ENCODE results near the gene MNX1. TPM values are rescaled to one million over a fixed set of nuclear protein-coding genes. Genes with fewer than 3 reads are reported as not detected.
A peak's percentile ranks its signal among the peaks of the same experiment; 100 is the strongest.

MNX1 gene
- total and polyA plus RNA-seq, 9 of the 15 experiments (the other 6 are each of a cell fraction or from before 2014, with no cell fraction given) = 0.15 to 8.0 (median 1.4) TPM

GRCh38 chr7:157009778-157010587, 480 bp downstream of the MNX1 start (continued):
- TF ChIP-seq ZNF592 (IDR thresholded peaks at IDR 0.05) = peak; percentile 56; the same call in 1 of the 2 replicates
- TF ChIP-seq HOXB6 (CRISPR knock-in tag; IDR thresholded peaks at IDR 0.05; ENCODE audit: borderline replicate concordance) = no peak
- peak; percentile 59; the same call in 1 of the 2 replicates for TF ChIP-seq LCOR (CRISPR knock-in tag; IDR thresholded peaks at IDR 0.05)
- TF ChIP-seq MAX (CRISPR knock-in tag; IDR thresholded peaks at IDR 0.05) = 0 out of 2 replicates have a peak, but pooled peaks have one; percentile 1
- TF ChIP-seq PHF8 (IDR thresholded peaks at IDR 0.05; ENCODE audit: borderline replicate concordance, low read length) = 0 out of 2 replicates have a peak, but pooled peaks have one; percentile 85
- TF ChIP-seq HDAC6 (IDR thresholded peaks at IDR 0.05; ENCODE audit: low read depth, low read length) = peak; percentile 78; the same call in 1 of the 2 replicates
- no peak for TF ChIP-seq CCNT2 (IDR thresholded peaks at IDR 0.05; ENCODE audit: borderline replicate concordance, extremely low read depth, insufficient read length, low read depth, low read length)
- TF ChIP-seq E2F6 (IDR thresholded peaks at IDR 0.05; ENCODE audit: borderline replicate concordance in 1 of 2, extremely low read depth in 1 of 2, insufficient read depth in 1 of 2, insufficient read length in 1 of 2, low read depth in 1 of 2, low read length in 1 of 2, poor library complexity in 1 of 2, severe bottlenecking in 1 of 2) = peak; percentile 41 to 55
- TF ChIP-seq SRSF9 (IDR thresholded peaks at IDR 0.05; ENCODE audit: borderline replicate concordance, low read depth, low read length) = no peak
- TF ChIP-seq PTTG1 (tag; IDR thresholded peaks at IDR 0.05; ENCODE audit: low read depth) = no peak
- TF ChIP-seq EHMT2 (IDR thresholded peaks at IDR 0.05) = no peak
- TF ChIP-seq, protein P1, sequence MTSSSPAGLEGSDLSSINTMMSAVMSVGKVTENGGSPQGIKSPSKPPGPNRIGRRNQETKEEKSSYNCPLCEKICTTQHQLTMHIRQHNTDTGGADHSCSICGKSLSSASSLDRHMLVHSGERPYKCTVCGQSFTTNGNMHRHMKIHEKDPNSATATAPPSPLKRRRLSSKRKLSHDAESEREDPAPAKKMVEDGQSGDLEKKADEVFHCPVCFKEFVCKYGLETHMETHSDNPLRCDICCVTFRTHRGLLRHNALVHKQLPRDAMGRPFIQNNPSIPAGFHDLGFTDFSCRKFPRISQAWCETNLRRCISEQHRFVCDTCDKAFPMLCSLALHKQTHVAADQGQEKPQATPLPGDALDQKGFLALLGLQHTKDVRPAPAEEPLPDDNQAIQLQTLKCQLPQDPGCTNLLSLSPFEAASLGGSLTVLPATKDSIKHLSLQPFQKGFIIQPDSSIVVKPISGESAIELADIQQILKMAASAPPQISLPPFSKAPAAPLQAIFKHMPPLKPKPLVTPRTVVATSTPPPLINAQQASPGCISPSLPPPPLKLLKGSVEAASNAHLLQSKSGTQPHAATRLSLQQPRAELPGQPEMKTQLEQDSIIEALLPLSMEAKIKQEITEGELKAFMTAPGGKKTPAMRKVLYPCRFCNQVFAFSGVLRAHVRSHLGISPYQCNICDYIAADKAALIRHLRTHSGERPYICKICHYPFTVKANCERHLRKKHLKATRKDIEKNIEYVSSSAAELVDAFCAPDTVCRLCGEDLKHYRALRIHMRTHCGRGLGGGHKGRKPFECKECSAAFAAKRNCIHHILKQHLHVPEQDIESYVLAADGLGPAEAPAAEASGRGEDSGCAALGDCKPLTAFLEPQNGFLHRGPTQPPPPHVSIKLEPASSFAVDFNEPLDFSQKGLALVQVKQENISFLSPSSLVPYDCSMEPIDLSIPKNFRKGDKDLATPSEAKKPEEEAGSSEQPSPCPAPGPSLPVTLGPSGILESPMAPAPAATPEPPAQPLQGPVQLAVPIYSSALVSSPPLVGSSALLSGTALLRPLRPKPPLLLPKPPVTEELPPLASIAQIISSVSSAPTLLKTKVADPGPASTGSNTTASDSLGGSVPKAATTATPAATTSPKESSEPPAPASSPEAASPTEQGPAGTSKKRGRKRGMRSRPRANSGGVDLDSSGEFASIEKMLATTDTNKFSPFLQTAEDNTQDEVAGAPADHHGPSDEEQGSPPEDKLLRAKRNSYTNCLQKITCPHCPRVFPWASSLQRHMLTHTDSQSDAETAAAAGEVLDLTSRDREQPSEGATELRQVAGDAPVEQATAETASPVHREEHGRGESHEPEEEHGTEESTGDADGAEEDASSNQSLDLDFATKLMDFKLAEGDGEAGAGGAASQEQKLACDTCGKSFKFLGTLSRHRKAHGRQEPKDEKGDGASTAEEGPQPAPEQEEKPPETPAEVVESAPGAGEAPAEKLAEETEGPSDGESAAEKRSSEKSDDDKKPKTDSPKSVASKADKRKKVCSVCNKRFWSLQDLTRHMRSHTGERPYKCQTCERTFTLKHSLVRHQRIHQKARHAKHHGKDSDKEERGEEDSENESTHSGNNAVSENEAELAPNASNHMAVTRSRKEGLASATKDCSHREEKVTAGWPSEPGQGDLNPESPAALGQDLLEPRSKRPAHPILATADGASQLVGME (CRISPR knock-in tag; IDR thresholded peaks at IDR 0.05) = 0 out of 2 replicates have a peak, but pooled peaks have one; percentile 2
- no peak for TF ChIP-seq KAT8 (IDR thresholded peaks at IDR 0.05; ENCODE audit: low read depth)
